ENCODE measurements around the gene PIBF1. TPM values are rescaled to one million over a fixed set of nuclear protein-coding genes. Genes with fewer than 3 reads are reported as not detected.

Gene PIBF1
- polyA plus RNA-seq, 3 donors = 3.3 to 8.0 (median 4.7) TPM

GRCh38 chr13:72849571-72849970 lies 67.6 kb downstream of the PIBF1 start:
- H4K20me1 ChIP-seq (ENCODE audit: insufficient read depth, low read length) = no peaks in the 10 kb centered on the region
- no peak overlapping the region for H2AFZ ChIP-seq (ENCODE audit: insufficient read depth, low read depth, low read length, poor library complexity, severe bottlenecking)
- no peaks in the 10 kb centered on the region for H3K79me2 ChIP-seq (ENCODE audit: insufficient read depth, low read length)
- peaks cover 28 to 72% of the 10 kb centered on the region in 2 donors for H3K36me3 ChIP-seq (replicated peaks in 1 of 2; ENCODE audit: control insufficient read depth in 1 of 2, insufficient read depth in 2 of 2, low read length in 2 of 2)
- no peaks in the 10 kb centered on the region for H3K4me1 ChIP-seq (ENCODE audit: control insufficient read depth in 1 of 2, insufficient read depth in 2 of 2, low read length in 2 of 2)
- DNase-seq = no peak
- peaks cover 0 to 3% (median 2%) of the 10 kb centered on the region in 7 donors for H3K9me3 Mint-ChIP-seq
- no peak overlapping the region for H3K9ac ChIP-seq (ENCODE audit: insufficient read depth, low read length, poor library complexity, severe bottlenecking)
- no peak overlapping the region for H3K4me2 ChIP-seq (replicated peaks; ENCODE audit: extremely low read depth, low read length, poor library complexity, severe bottlenecking)
- intact Hi-C loops (cut with micrococcal nuclease) = no loop called here
- H3K27ac Mint-ChIP-seq = no peak overlapping the region
- no peak overlapping the region for H3K4me3 ChIP-seq (replicated peaks in 1 of 3; ENCODE audit: low read depth in 2 of 3, low read length in 3 of 3)
- no peak overlapping the region for H3K27ac ChIP-seq (ENCODE audit: low read depth in 1 of 2, low read length in 2 of 2)
- H3K9me3 ChIP-seq (replicated peaks in 1 of 2; ENCODE audit: control insufficient read depth in 1 of 2, insufficient read depth in 1 of 2, low read length in 2 of 2) = no peaks in the 10 kb centered on the region
- WGBS (ENCODE audit: insufficient coverage) = no CpG with 5 or more reads among the region's 1 CpG
- H3K4me3 Mint-ChIP-seq = no peak overlapping the region
- H3K27me3 Mint-ChIP-seq (ENCODE audit: low read depth in 3 of 3) = peaks cover 0 to 2% (median 0%) of the 10 kb centered on the region in 3 donors
- H3K36me3 Mint-ChIP-seq = peaks cover 62 to 77% of the 10 kb centered on the region in 2 donors
- H3K4me1 Mint-ChIP-seq = no peaks in the 10 kb centered on the region
- H3K27me3 ChIP-seq (ENCODE audit: control insufficient read depth in 2 of 2, insufficient read depth in 2 of 2, low read length in 2 of 2) = no peaks in the 10 kb centered on the region
- TF ChIP-seq CTCF (IDR thresholded peaks at IDR 0.05) = no peak

- H3K27ac ChIP-seq (ENCODE audit: low read depth in 1 of 2, low read length in 2 of 2) = no peak overlapping the region
- no peak overlapping the region for H3K9ac ChIP-seq (ENCODE audit: insufficient read depth, low read length, poor library complexity, severe bottlenecking)
- H3K27ac Mint-ChIP-seq = no peak overlapping the region
- H3K27me3 ChIP-seq (ENCODE audit: control insufficient read depth in 2 of 2, insufficient read depth in 2 of 2, low read length in 2 of 2) = no peaks in the 10 kb centered on the region
- intact Hi-C loops (cut with micrococcal nuclease) = no loop called here
- peaks cover 57 to 72% of the 10 kb centered on the region in 2 donors for H3K36me3 Mint-ChIP-seq
- no peaks in the 10 kb centered on the region for H4K20me1 ChIP-seq (ENCODE audit: insufficient read depth, low read length)
- H3K36me3 ChIP-seq (replicated peaks in 1 of 2; ENCODE audit: control insufficient read depth in 1 of 2, insufficient read depth in 2 of 2, low read length in 2 of 2) = peaks cover 30 to 66% of the 10 kb centered on the region in 2 donors
- no peaks in the 10 kb centered on the region for H3K4me1 ChIP-seq (ENCODE audit: control insufficient read depth in 1 of 2, insufficient read depth in 2 of 2, low read length in 2 of 2)
- no peaks in the 10 kb centered on the region for H3K4me1 Mint-ChIP-seq
- no peak overlapping the region for H2AFZ ChIP-seq (ENCODE audit: insufficient read depth, low read depth, low read length, poor library complexity, severe bottlenecking)
- 99% methylated on average over 17 of the region's 18 CpGs for WGBS (ENCODE audit: insufficient coverage)
- H3K4me3 Mint-ChIP-seq = no peak overlapping the region
- no peak overlapping the region for H3K4me2 ChIP-seq (replicated peaks; ENCODE audit: extremely low read depth, low read length, poor library complexity, severe bottlenecking)
- no peaks in the 10 kb centered on the region for H3K9me3 ChIP-seq (replicated peaks in 1 of 2; ENCODE audit: control insufficient read depth in 1 of 2, insufficient read depth in 1 of 2, low read length in 2 of 2)
- DNase-seq = no peak
- H3K79me2 ChIP-seq (ENCODE audit: insufficient read depth, low read length) = no peaks in the 10 kb centered on the region
- H3K9me3 Mint-ChIP-seq = peaks cover 0 to 3% (median 0%) of the 10 kb centered on the region in 7 donors
- no peak for TF ChIP-seq CTCF (IDR thresholded peaks at IDR 0.05)
- H3K4me3 ChIP-seq (replicated peaks in 1 of 3; ENCODE audit: low read depth in 2 of 3, low read length in 3 of 3) = no peak overlapping the region
- peaks cover 0 to 2% (median 0%) of the 10 kb centered on the region in 3 donors for H3K27me3 Mint-ChIP-seq (ENCODE audit: low read depth in 3 of 3)
Observed at GRCh38 chr13:72850959-72851677, 69.2 kb downstream of the PIBF1 start.

Data from CD14-positive monocyte (primary cell).